MM.1S (cell line): ENCODE results near the gene UGT1A10.

Source experiments
- CTCF ChIP-seq: fragments of 300-600 bp; sonication (generic); IDR thresholded peaks from 2 replicates; pipeline ENCODE4 v1.5.1; 2016; ENCODE audit warnings: antibody characterized with exemption, low read length, mixed read lengths
- EZH2 ChIP-seq: fragments of 300-600 bp; sonication (generic); optimal IDR thresholded peaks from 2 replicates; pipeline ENCODE3; 2017; ENCODE audit warnings: low read depth, mild to moderate bottlenecking, antibody characterized with exemption, low read length, mixed read lengths
- EZH2phosphoT487 ChIP-seq: fragments of 300-600 bp; sonication (generic); IDR thresholded peaks from 2 replicates; pipeline ENCODE4 v1.6.1; 2018; ENCODE audit warnings: antibody characterized with exemption, low read length

DNA sequence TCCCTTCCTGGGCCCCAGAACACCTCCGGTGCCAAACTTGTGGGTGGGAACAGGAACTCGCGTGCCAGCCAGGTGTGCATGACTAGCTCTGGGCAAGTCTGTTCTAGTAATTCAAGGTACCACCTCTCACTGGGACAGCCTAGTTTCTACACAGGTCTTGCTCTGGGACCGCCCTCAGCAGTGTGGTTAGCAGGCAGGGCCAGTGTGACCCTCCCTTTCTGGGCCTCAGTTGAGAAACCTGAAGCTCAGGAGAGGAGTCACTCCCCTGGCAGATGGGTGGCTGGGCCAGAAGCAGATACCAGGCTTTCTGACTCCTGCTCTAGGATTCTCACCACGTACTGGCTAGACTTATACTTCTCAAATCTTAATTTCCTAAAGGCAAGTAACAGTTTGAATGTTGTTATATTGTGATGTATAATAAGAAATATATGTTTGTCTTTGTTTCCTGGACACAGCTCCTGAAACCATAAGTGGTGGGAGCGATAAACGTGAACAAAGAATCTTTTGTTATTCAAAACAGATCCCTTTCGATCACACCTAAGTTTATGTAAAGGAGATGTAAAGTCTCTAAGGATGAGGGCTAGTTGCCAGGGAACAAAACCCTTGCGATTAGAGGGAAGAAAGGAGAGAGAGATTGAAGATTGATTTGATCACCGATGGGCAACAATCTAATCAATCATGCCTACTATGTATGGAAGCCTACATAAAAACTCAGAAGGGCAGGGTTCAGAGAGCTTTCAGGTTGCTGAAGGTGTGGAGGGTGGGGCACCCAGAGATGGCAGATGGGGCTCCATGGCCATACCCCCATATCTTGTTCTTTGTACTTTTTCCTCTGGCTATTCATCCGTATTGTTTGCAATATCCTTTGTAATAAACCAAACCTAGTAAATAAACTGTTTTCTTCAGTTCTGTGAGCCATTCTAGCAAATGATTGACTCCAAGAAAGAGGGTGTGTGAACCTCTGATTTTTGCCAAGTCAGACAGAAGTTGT is 55.5 kb downstream of the UGT1A10 start:
- TF ChIP-seq CTCF (no peak), EZH2phosphoT487 (no peak), EZH2 (no peak)
